Activated T-helper 17 cell treated with anti-CD3 and anti-CD28 coated beads, Interleukin-2, amount 50 U/mL, for 72 hours (primary cell): ENCODE measurements around the gene CLUH. TPM values are rescaled to one million over a fixed set of nuclear protein-coding genes. Genes with fewer than 3 reads are reported as not detected.
A peak's percentile ranks its signal among the peaks of the same experiment; 100 is the strongest.

Experiments used
- ATAC-seq: fragments of 150-1000 bp; cut with Tn5 transposase; replicated peaks from 2 replicates; pipeline ENCODE4 v1.10.0; 2021; ENCODE audit warnings: mild to moderate bottlenecking, moderate library complexity
- H3K27ac Mint-ChIP-seq: one replicate; pipeline ENCODE4 v1.8.0; 2022; ENCODE audit warnings: mixed read lengths
- H3K27me3 Mint-ChIP-seq: one replicate; pipeline ENCODE4 v1.8.0; 2022; ENCODE audit warnings: mixed read lengths
- H3K36me3 Mint-ChIP-seq: one replicate; pipeline ENCODE4 v1.8.0; 2022; ENCODE audit warnings: low read depth, mild to moderate bottlenecking, mixed read lengths
- H3K4me1 Mint-ChIP-seq: one replicate; pipeline ENCODE4 v1.8.0; 2022; ENCODE audit warnings: mixed read lengths
- H3K4me3 Mint-ChIP-seq: one replicate; pipeline ENCODE4 v1.8.0; 2022; ENCODE audit warnings: mild to moderate bottlenecking, mixed read lengths
- H3K9me3 Mint-ChIP-seq: one replicate; pipeline ENCODE4 v1.8.0; 2022; ENCODE audit warnings: mixed read lengths
- total RNA-seq, 2 donors: library from RNA; stranded (reverse); gene quantifications; one replicate each; pipeline ENCODE4 v1.2.3, GENCODE V29; 2022

CLUH gene
- total RNA-seq, 2 donors from 2014 or later: 49.5 to 122 TPM

DNA sequence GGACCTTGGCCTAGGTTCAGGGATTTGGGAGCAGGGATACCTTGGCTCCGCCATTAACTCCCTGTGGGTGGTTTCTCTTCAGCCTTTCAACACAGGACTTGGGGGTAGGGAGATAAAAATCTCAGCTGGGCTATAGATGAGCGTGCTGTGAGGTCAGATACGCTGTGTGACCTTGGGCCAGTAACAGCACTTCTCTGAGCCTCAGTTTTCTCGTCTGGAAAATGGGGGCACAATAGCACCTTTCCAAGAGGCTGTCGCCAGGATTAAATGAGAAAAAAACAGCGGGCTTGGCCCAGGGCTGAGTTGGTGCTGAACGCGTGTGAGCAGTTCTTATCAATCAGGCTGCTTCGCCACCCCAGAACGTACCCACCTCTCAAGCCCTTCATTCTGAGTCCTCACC is 20.2 kb upstream of the CLUH start:
- Mint-ChIP-seq H3K4me3 (no peak overlapping the region), H3K36me3 (no peaks in the 10 kb centered on the region), H3K9me3 (no peaks in the 10 kb centered on the region), H3K27me3 (peaks cover 7% of the 10 kb centered on the region), H3K27ac (no peak overlapping the region), H3K4me1 (no peaks in the 10 kb centered on the region)
- no peak for ATAC-seq

- no peaks in the 10 kb centered on the region for H3K36me3 Mint-ChIP-seq
- H3K4me3 Mint-ChIP-seq: no peak overlapping the region
- no peaks in the 10 kb centered on the region for H3K4me1 Mint-ChIP-seq
- no peak for ATAC-seq
- H3K9me3 Mint-ChIP-seq: no peaks in the 10 kb centered on the region
- no peak overlapping the region for H3K27ac Mint-ChIP-seq
- peaks cover 7% of the 10 kb centered on the region for H3K27me3 Mint-ChIP-seq
These were observed 19.3 kb upstream of the CLUH start for GRCh38 chr17:2730764-2731353.

DNA sequence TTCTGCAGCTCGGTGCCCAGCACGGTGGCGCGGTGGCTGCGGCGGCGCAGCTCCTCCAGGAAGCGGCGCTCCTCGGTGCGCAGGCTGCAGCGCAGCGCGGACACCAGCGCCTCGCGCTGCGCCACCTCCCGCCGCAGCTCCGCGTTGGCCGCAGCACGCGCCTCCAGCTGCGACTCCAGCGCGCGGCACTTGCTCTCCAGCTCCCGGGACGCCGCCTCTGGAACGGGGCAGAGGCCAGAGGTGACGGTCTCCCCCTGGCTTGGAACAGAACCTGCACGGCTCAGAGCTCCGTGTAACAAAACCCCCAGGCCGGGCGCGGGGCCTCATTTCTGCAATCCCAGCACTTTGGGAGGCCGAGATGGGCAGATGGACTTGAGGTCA is 13.2 kb upstream of the CLUH start:
- peaks cover 11% of the 10 kb centered on the region for H3K4me1 Mint-ChIP-seq
- ATAC-seq: peak; percentile 75
- peaks cover 9% of the 10 kb centered on the region for H3K27me3 Mint-ChIP-seq
- no peaks in the 10 kb centered on the region for H3K36me3 Mint-ChIP-seq
- no peaks in the 10 kb centered on the region for H3K9me3 Mint-ChIP-seq
- H3K27ac Mint-ChIP-seq: no peak overlapping the region
- H3K4me3 Mint-ChIP-seq: peak overlapping the region; percentile 50

DNA sequence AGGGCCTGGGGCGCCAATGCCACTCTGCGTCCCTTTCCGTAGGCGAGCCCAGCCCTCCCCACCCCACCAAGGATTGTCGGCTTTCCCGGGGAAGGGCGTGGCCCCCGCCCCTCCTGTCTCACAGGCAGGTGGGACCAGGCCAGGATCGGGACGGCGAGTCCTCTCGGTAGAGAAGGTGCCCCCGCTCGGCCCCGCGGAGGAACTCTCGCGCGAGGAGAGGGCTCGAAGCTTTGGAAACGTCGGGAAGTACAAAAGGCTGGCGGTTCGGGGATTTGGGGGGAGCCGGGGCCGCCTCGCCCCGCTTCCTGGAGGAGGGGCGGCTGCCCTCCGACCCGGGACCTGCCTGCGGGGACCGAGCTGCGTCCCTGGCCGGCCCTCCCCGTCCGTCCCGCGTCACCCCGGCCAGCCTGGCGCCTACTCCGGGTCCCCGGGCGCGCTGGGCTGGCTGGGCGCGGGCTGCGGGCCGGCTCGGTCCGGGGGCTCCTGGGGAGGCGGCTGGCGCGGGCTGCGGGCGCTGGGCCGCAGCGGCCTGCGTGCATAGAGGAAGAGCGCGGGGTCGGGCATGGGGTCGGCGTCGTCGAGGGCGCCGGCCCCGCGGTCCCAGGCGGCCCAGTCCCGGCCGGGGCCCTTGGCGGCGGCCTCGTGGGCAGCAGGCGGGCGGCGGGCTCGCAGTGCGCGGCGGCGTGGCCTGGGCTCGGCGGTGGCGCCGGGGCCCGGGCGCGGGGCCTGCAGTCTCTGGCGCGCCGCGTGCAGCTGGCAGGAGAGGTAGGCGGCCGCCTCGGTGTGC is 12.6 kb upstream of the CLUH start:
- Mint-ChIP-seq H3K27ac (no peak overlapping the region), H3K27me3 (peaks cover 9% of the 10 kb centered on the region), H3K36me3 (no peaks in the 10 kb centered on the region), H3K4me3 (peak overlapping the region; percentile 26), H3K9me3 (no peaks in the 10 kb centered on the region), H3K4me1 (peaks cover 11% of the 10 kb centered on the region)
- ATAC-seq: peak; percentile 13

GRCh38 chr17:2723505-2723996 is 12.0 kb upstream of the CLUH start:
- peak overlapping the region; percentile 26 for H3K4me3 Mint-ChIP-seq
- no peaks in the 10 kb centered on the region for H3K9me3 Mint-ChIP-seq
- H3K4me1 Mint-ChIP-seq: peaks cover 11% of the 10 kb centered on the region
- no peaks in the 10 kb centered on the region for H3K36me3 Mint-ChIP-seq
- no peak for ATAC-seq
- peaks cover 9% of the 10 kb centered on the region for H3K27me3 Mint-ChIP-seq
- H3K27ac Mint-ChIP-seq: no peak overlapping the region

DNA sequence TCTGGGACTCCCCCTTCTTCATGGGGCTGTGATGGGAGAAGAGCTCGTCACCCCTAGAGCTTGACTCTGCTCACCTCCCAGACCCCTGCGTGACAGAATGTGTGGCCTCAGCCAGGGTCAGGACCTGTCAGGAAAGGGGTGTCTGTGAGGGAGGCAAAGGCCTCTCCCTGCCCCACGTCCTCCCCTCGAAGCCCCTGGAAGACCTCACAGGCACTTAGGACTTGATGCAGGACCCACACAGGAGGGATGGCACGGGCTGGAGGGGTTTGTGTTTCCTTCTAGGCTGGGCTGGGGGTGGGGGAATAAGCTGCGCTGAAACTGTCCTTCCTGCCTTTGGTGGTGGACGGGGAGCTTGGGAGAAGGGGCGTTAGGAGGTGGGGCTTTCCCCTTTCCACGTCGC is 11.0 kb upstream of the CLUH start:
- H3K27ac Mint-ChIP-seq: no peak overlapping the region
- peaks cover 9% of the 10 kb centered on the region for H3K27me3 Mint-ChIP-seq
- H3K9me3 Mint-ChIP-seq: no peaks in the 10 kb centered on the region
- no peak overlapping the region for H3K4me3 Mint-ChIP-seq
- H3K4me1 Mint-ChIP-seq: peaks cover 11% of the 10 kb centered on the region
- no peaks in the 10 kb centered on the region for H3K36me3 Mint-ChIP-seq
- no peak for ATAC-seq

- peak; percentile 86 for ATAC-seq
- H3K36me3 Mint-ChIP-seq: no peaks in the 10 kb centered on the region
- H3K9me3 Mint-ChIP-seq: no peaks in the 10 kb centered on the region
- H3K4me1 Mint-ChIP-seq: peaks cover 11% of the 10 kb centered on the region
- H3K27ac Mint-ChIP-seq: peak overlapping the region; percentile 71
- peaks cover 6% of the 10 kb centered on the region for H3K27me3 Mint-ChIP-seq
- H3K4me3 Mint-ChIP-seq: no peak overlapping the region
These were observed 10.0 kb upstream of the CLUH start for GRCh38 chr17:2721603-2722002.

DNA sequence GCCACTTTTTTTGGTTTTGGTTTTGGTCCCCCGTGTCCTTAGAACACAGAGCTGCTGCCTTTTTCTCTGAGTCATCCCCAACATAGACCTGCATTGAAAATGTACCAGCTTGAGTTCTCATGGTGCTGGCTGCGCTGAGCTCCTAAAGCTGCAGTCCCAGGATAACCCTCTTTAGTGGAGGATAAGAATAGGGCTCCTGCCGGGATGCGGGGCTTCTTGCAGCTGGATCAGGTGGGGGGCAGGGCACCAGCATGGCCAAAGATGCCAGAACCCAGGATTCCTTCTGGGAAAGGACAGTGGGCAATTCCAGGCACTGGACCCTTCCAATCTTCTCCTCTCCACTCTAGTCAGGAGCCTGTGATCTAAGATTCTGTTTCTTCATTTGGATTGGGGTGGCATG is 8.3 kb upstream of the CLUH start:
- H3K36me3 Mint-ChIP-seq: no peaks in the 10 kb centered on the region

DNA sequence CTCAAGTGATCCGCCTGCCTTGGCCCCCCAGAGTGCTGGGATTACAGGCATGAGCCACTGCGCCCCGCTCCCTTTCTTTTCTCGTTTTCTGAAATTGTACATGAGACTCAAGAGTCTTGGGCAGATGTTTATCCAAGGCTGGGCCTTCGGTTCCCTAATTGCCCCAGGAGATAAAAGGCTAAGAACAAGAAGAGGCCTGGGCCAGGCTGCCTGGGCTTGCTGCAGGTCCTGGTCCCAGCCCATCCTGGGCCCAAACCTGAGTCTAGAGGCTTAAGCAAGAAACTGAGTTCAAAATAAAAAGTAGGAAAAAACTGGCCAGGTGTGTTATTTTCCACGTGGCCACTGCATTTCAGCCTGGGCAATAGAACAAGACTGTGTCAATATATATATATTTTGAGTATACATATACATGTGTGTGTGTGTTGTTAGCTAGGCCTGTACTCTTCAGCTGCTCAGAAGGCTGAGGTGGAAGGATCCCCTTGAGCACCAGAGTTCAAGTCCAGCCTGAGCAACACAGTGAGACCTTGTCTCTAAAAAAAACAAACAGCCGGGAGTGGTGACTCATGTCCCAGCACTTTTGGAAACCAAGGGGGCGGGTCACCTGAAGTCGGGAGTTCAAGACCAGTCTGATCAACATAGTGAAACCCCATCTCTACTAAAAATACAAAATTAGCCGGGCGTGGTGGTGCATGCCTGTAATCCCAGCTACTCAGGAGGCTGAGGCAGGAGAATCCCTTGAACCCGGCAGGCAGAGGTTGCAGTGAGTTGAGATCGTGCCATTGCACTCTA is 6.8 kb upstream of the CLUH start:
- Mint-ChIP-seq H3K27ac (no peak overlapping the region), H3K36me3 (no peaks in the 10 kb centered on the region), H3K27me3 (no peaks in the 10 kb centered on the region), H3K4me1 (peaks cover 7% of the 10 kb centered on the region), H3K9me3 (no peaks in the 10 kb centered on the region), H3K4me3 (no peak overlapping the region)
- no peak for ATAC-seq

More for the DNA sequence above, 8.3 kb upstream of the CLUH start:
- H3K4me1 Mint-ChIP-seq: peaks cover 7% of the 10 kb centered on the region
- no peak overlapping the region for H3K27ac Mint-ChIP-seq
- no peak for ATAC-seq
- no peak overlapping the region for H3K4me3 Mint-ChIP-seq
- no peaks in the 10 kb centered on the region for H3K9me3 Mint-ChIP-seq
- H3K27me3 Mint-ChIP-seq: no peaks in the 10 kb centered on the region

DNA sequence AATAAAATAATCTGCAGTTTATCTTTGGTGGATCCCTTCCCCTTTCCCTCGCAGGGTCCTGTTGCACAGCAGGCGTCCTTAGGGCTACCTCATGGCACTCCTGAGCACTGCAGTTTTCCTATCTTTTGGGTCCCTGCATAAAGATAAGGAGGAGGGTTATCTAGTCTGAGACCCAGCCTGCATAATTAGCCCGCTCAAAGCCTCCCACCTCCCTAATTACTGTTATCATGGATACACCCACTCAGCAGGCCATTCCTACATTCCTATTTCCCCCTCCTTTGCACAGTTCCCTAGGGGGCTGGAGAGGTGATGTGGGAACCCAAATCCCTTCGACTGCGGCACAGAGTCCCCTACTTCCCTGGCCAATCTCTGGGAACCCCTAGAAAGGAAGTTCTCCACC is 5.1 kb upstream of the CLUH start:
- H3K9me3 Mint-ChIP-seq: no peaks in the 10 kb centered on the region
- peaks cover 11% of the 10 kb centered on the region for H3K4me1 Mint-ChIP-seq
- H3K27ac Mint-ChIP-seq: no peak overlapping the region
- no peak overlapping the region for H3K4me3 Mint-ChIP-seq
- ATAC-seq: no peak
- H3K36me3 Mint-ChIP-seq: no peaks in the 10 kb centered on the region
- H3K27me3 Mint-ChIP-seq: no peaks in the 10 kb centered on the region

- Mint-ChIP-seq H3K9me3 (no peaks in the 10 kb centered on the region), H3K4me1 (peaks cover 20% of the 10 kb centered on the region), H3K27me3 (no peaks in the 10 kb centered on the region), H3K36me3 (peaks cover 9% of the 10 kb centered on the region), H3K27ac (no peak overlapping the region), H3K4me3 (no peak overlapping the region)
- ATAC-seq: no peak
These were observed 2.3 kb upstream of the CLUH start for GRCh38 chr17:2713881-2714280.

- Mint-ChIP-seq H3K9me3 (no peaks in the 10 kb centered on the region), H3K27me3 (no peaks in the 10 kb centered on the region), H3K27ac (peak overlapping the region; percentile 93), H3K4me3 (peak overlapping the region; percentile 96), H3K4me1 (peaks cover 23% of the 10 kb centered on the region), H3K36me3 (peaks cover 9% of the 10 kb centered on the region)
- peak; percentile 2 for ATAC-seq
These were observed 908 bp upstream of the CLUH start for GRCh38 chr17:2712300-2713043.

GRCh38 chr17:2710803-2711607 is 559 bp downstream of the CLUH start:
- peak overlapping the region; percentile 96 for H3K4me3 Mint-ChIP-seq
- peaks cover 9% of the 10 kb centered on the region for H3K36me3 Mint-ChIP-seq
- ATAC-seq: peak; percentile 1
- peak overlapping the region; percentile 91 for H3K27ac Mint-ChIP-seq
- no peaks in the 10 kb centered on the region for H3K27me3 Mint-ChIP-seq
- no peaks in the 10 kb centered on the region for H3K9me3 Mint-ChIP-seq
- peaks cover 23% of the 10 kb centered on the region for H3K4me1 Mint-ChIP-seq
